Measurements from ENCODE around the gene P2RY12.
A peak's percentile ranks its signal among the peaks of the same experiment; 100 is the strongest.

The P2RY12 gene

DNA sequence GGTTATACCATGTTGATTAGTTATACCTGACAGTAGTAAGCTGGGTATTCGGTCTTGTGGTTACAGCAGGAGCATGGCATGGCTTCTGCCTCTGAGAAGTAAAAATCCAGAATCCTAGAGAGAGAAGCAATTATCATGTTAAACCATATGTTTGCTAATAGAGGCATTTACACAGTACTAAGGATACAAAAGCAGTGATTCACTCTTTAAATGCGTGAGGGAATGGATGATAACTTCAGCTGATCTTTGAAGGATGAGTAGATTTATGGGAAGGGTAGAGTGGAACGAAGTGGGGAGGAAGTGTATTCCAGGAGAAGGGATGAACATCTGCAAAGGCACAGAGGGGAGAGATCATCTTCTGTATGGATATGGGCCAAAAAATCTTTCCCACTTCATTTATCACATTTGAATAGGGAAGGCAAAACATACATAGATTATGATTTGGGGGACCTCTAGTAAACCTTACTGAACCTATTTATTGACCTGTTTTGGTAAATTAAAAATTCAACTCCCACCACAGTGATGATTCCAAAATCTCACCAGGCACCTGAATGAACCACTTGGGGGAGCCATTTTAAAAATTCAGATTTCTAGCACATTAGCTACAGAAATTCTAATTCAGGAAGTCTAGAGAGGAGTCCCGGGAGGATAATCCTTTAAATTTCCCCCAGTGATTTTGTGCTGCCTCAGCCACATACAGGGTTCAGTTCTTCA is 41.2 kb upstream of the P2RY12 start:
- TF ChIP-seq CTCF (IDR thresholded peaks at IDR 0.05; ENCODE audit: control insufficient read depth, insufficient read depth, low read depth, low read length, missing control alignments), result peak; percentile 22
- DNase-seq (ENCODE audit: low read depth), result no peak

GRCh38 chr3:151423091-151423490 is 38.5 kb upstream of the P2RY12 start:
- no peak for DNase-seq (ENCODE audit: low read depth)
- no peak overlapping the region for H3K4me3 ChIP-seq (ENCODE audit: control insufficient read depth, low read depth, low read length)
- TF ChIP-seq CTCF (IDR thresholded peaks at IDR 0.05; ENCODE audit: control insufficient read depth, insufficient read depth, low read depth, low read length, missing control alignments), result no peak

More for the DNA sequence above, 41.2 kb upstream of the P2RY12 start:
- no peak overlapping the region for H3K4me3 ChIP-seq (ENCODE audit: control insufficient read depth, low read depth, low read length)

GRCh38 chr3:151421938-151422337 is 37.4 kb upstream of the P2RY12 start:
- H3K4me3 ChIP-seq (ENCODE audit: control insufficient read depth, low read depth, low read length), result no peak overlapping the region
- no peak for TF ChIP-seq CTCF (IDR thresholded peaks at IDR 0.05; ENCODE audit: control insufficient read depth, insufficient read depth, low read depth, low read length, missing control alignments)
- DNase-seq (ENCODE audit: low read depth), result no peak

DNA sequence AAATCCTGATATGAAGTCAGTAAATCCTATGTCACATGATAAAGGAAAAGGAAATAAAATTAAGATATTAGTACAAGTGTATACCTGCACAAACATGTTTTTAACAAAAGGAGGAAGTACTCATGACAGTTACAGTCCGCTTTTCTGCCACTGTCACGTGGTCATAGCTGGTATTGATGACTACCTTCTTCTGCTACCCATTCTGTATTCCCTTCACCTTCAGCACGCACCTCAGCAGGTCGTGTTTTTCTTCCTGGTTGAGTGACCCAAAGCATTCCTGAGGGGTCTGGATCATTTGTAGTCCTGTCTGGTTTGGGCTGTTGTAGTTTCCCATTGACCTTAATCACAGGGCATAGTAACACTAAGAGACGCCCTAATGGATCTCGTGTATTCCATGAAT is 35.3 kb upstream of the P2RY12 start:
- H3K4me3 ChIP-seq (ENCODE audit: control insufficient read depth, low read depth, low read length), result no peak overlapping the region
- no peak for TF ChIP-seq CTCF (IDR thresholded peaks at IDR 0.05; ENCODE audit: control insufficient read depth, insufficient read depth, low read depth, low read length, missing control alignments)
- DNase-seq (ENCODE audit: low read depth), result no peak

DNA sequence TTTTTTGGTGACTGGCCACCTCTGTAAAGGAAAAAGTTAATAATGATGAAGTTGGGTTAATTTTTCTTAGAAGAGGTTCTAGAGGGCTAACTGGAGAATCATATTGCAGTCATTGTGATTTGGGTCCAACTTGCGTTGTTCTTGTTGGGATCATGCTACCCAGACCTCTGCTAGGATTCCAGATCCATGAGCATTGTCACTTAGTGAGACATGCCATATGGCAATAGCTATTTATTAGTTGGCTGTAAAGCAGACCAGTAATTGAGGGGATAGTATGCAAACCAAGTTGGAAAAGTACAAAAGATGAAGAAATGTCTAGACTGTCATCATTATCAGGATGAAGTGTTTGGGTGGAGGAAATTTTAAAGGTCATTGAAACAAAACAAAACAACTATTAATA is 30.7 kb upstream of the P2RY12 start:
- no peak for DNase-seq (ENCODE audit: low read depth)
- no peak overlapping the region for H3K4me3 ChIP-seq (ENCODE audit: control insufficient read depth, low read depth, low read length)
- no peak for TF ChIP-seq CTCF (IDR thresholded peaks at IDR 0.05; ENCODE audit: control insufficient read depth, insufficient read depth, low read depth, low read length, missing control alignments)

DNA sequence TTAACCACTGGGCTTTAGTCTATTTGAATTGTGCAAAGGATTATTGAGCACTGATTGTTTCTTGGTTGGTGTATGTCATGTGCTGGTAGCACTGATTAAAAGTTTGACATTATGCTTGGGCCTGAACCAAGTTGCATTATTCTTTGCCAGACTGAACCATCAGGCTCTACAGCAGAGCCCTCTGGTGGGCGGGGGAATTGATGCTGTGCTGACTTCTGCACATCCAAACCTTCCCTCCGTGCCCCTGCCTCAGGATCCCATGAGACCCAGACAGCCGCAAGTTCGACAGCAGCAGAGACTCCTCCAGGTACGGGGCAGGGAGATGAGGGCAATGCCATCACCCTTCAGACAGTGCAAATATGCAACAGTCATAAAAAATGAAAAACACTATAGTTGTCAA is 28.4 kb upstream of the P2RY12 start:
- H3K4me3 ChIP-seq (ENCODE audit: control insufficient read depth, low read depth, low read length), result no peak overlapping the region
- no peak for DNase-seq (ENCODE audit: low read depth)
- no peak for TF ChIP-seq CTCF (IDR thresholded peaks at IDR 0.05; ENCODE audit: control insufficient read depth, insufficient read depth, low read depth, low read length, missing control alignments)
